Activated CD8-positive, alpha-beta memory T cell treated with anti-CD3 and anti-CD28 coated beads for 24 hours (primary cell): ENCODE measurements around the gene WDR5.

Experiments
- DNase-seq: peaks from one replicate; pipeline ENCODE4 v3.0.0-alpha.2; 2020

The WDR5 gene

GRCh38 chr9:134189470-134190231 is 53.8 kb downstream of the WDR5 start:
- DNase-seq = no peak

- no peak for DNase-seq
Measured at GRCh38 chr9:134190232-134191121, 54.6 kb downstream of the WDR5 start.

GRCh38 chr9:134191455-134192209 is 55.8 kb downstream of the WDR5 start:
- DNase-seq = no peak

GRCh38 chr9:134192311-134192950 is 56.5 kb downstream of the WDR5 start:
- DNase-seq = no peak

DNA sequence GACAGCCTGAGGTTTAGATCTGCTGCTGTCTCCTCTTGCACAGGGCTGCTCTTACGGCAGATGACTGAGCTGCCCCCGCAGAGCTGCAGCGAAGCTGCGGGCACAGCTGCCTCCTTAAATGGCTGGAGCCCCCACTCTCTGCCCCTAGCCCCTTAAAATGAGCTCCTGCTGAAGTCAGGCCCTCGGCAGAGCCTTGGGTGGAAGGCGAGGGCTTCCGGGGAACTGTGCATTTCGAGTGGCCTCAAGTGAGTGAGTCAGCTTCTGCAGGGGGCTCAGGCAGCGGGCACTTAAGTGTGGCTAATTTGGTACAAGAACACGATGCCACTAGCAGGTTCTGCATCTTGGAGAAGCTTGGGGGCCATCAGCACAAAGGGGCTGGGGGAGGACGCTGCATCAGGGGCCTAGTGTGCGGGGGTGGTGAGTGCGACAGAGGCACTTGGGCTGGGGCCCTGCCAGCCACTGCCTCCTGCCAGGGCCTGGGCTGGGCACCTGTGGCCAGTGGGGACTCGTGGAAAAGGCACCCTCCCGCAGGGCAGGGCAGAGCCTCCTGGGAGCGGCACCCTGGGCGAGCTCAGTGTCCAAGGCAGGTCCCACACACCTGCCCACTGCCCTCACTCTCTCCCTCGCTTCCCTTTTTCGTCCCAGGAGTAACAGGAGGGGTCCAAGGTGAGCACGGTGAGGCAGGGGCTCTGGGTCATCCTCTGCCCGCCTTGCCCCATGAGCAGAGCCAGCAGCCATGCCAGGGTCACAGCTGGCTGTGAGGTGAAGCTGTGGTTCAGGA is 57.3 kb downstream of the WDR5 start:
- DNase-seq = no peak

DNA sequence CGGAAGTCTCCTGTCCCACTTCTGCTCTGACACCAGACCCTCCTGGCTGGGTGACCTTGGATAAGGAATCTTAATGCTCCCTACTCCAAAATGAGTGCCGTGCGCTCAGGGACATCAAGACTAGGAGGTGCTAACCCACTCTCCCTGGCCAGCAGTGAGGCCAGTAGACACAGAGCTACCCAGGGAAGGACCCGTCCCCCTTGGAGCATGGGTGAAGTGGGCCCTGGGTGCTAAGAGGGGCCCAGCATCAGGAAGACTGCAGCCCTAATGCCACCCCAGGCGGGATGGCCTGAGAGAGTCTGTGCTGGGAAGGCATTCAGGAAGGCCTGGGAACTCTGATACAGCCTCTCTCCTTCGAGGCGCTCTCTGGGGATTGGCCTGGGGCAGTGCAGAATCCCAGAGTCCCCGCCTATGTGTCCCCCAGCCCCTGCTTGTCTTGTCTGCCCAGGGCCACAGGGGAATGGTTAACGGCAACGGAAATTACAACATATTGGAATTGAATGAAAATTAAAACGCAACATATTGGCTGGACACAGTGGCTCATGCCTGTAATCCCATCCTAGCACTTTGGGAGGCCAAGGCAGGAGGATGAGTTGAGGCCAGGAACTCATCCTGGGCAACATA is 58.1 kb downstream of the WDR5 start:
- DNase-seq = no peak

- DNase-seq = no peak
Measured at GRCh38 chr9:134195558-134195957, 59.7 kb downstream of the WDR5 start.

DNA sequence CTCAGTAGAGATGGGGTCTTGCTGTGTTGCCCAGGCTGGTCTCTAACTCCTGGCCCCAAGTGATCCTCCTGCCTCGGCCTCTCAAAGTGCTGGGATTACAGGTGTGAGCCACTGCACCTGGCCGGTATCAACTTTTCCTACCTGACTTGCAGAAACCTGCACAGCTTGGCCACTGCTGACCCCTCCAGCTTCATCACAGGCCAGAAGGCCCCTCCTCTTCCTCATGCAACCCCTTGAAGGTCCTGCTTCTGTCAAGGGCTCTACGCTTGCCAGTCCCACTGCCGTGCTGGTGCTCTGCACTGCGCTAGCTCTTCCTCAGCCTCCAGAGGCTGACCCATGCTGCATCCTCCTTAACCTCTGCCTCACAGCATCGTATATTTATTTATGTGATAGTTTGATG is 61.0 kb downstream of the WDR5 start:
- DNase-seq = no peak

DNA sequence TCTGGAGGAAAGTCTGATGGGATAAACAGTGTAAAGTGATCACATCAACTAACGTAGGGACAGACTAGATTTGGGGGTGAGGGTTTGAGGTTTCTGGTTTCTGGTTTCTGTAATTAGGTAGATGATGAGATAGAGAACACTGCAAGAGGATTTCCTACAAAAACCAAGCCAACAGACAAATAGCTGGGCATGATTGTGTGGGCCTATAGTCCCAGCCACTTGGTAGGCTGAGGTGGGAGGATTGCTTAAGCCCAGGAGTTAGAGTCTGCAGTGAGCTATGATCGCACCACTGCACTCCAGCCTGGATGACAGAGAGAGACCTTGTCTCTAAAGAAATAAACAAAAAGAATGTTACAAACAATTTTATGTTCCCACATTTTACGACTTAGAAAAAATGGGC is 62.9 kb downstream of the WDR5 start:
- no peak for DNase-seq

DNA sequence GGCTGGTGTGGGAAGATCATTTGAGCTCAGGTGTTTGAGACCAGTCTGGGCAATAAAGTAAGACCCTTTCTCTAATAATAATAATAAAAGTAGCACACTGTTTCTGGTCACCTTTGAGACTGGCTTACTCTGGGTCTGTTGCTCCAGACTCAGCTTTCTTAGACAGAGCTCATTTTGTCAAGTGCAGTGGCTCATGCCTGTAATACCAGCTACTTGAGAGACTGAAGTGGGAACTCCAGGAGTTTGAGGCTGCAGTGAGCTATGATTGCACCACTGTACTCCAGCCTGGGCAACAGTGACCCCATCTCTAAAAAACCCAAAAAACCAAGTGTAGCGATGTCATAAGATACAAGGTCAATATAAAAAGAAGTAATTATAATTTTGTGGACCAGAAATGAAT is 64.8 kb downstream of the WDR5 start:
- DNase-seq = no peak

DNA sequence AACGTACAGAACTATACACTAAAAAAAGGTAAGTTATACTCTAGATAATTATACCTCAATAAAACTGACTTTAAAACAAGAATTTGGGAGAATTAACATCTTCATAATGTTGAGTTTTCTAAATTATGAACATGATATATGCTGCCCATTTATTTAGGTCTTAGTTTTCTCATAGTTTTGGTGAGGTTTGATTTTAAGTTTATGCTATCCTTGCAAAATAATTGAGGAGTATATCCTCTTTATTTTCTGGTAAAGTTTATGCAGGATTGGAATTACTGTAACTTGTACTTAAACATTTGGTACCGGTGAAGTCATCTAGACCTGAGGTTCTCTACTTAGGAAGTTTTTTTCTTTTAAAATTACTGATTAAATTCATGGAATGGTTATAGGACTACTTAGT is 67.3 kb downstream of the WDR5 start:
- DNase-seq = no peak

DNA sequence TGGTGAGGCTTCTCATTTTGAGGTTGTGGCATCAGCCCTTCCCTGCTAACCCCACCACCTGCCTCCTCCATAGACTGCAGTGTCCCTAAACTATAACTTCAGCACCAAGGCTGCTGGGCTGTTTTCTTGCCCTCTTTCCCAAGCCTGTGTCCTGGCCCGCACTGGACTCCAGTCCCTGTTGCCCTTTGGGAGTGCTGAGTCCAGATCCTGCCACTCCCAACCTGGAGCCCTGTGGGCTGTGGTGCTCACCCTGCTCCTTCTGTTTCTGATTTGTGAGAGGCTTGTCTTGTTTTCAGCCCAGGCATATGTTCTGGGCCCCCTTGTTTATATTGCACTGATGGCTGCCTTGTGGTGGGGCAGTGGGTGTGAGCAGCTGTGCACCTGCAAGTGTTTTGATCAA is 68.2 kb downstream of the WDR5 start:
- no peak for DNase-seq

DNA sequence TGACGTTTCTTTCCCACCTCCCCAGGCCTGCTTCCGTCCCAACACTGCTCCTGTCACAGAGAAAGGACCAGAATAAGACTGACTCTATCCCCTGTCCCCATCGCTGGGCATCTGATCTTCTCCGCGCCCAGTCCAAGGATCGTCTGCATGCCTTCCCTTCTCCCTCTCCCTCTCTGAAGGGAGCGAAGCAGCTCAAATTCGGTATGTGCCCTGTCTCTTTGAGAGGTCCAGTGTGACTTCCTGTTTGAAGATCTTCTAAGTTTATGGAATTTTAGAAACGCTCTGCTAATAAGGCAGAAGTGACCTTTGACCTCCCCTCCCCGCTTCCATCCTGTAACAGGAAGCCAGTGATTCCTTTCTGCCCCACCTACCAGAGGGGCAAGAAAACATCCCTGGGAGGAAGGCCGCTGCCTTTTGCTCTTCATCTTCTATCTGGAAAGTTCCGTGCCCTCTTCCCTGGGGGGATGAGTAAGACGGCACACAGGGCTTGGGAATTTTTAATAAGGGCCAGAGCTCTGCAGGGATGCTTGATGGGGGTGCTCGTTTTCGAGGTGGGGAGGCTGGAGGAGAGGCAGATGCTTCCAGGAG is 69.2 kb downstream of the WDR5 start:
- no peak for DNase-seq

- no peak for DNase-seq
Measured at GRCh38 chr9:134205672-134206310, 69.9 kb downstream of the WDR5 start.

- DNase-seq = no peak
Measured at GRCh38 chr9:134206311-134207300, 70.7 kb downstream of the WDR5 start.

DNA sequence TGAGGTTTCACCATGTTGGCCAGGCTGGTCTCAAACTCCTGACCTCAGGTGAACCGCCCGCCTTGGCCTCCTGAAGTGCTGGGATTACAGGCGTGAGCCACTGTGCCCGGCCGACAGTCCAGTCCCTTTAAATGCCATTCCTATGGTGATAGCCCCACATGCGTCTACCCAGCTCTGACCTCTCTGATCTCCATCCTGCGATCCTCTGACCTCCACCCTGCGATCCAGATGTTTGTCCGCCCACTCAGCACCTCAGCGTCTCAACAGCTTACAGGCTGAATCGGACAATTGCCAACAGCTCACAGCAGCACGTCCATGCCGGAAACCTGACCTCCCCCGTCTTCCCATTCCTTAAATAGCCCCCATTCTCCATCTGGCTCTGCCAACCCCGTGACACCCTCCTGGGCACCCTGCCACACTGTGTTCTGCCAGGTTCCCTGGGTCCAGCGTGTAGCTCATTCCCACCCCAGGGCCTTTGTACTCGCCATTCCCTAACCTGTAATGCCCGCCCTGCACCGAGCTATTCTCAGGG is 72.5 kb downstream of the WDR5 start:
- DNase-seq = no peak

DNA sequence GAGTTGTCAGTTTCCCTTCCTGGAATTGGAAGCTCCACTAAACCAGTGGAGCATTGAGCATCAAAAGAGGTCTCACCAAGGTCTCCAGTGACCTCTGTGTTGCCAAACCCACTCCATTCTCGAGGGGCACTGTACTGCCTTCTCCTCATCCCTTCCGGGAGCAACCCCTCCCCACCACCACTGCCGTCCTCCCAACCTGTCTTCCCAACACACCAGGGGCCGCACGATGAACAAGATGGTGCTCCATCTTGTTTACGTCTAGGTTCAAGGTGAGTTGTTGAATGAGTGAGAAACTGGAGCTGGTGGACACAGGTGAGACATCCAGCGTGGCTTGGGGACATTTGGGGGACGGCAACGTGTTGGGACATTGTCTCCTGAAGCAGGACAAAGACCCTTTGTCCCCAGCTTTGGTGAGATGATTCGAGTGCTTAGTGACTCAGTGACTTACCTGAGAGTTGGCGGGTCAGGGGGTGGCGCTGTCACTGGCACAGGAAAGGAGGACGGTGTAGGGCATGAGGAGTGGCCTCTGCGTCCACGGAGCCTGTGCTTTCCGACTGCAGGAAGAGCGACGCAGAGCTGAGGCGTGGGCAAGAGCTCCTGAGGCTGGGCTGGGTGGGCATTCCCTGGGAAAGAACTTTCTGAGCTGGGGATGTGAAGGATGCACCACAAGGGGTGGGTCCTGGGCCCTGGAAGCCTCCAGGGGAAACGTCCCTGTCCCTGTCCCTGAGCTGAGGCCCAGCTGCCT is 73.3 kb downstream of the WDR5 start:
- no peak for DNase-seq
